ENCODE results near the gene ESPN. TPM values are rescaled to one million over a fixed set of nuclear protein-coding genes. Genes with fewer than 3 reads are reported as not detected.
A peak's percentile ranks its signal among the peaks of the same experiment; 100 is the strongest.
"Not testable (repeated sequence)": the region's sequence is repeated elsewhere in the genome, so short reads cannot be mapped to it uniquely, and the experiment has no call there.

Gene ESPN
- total RNA-seq, 1 experiment from 2014 or later: 2.2 TPM

- Mint-ChIP-seq H3K27ac (ENCODE audit: unreplicated experiment) (no peak overlapping the region), H3K4me3 (ENCODE audit: low read depth, unreplicated experiment) (no peak overlapping the region), H3K4me1 (ENCODE audit: low read depth, unreplicated experiment) (no peaks in the 10 kb centered on the region), H3K27me3 (ENCODE audit: unreplicated experiment) (peaks cover 35% of the 10 kb centered on the region), H3K36me3 (ENCODE audit: insufficient read depth, unreplicated experiment) (peaks cover 5% of the 10 kb centered on the region), H3K9me3 (ENCODE audit: low read depth, unreplicated experiment) (no peaks in the 10 kb centered on the region)
- DNase-seq: peak; percentile 52
- intact Hi-C loops (cut with micrococcal nuclease; ENCODE audit: unreplicated experiment): no loop called here
- no peak for TF ChIP-seq CTCF (IDR thresholded peaks at IDR 0.05; ENCODE audit: unreplicated experiment)
- no TSS peak for BruUV-seq (replicated peaks)
- CTCF ChIA-PET: no interaction called here
Measured at GRCh38 chr1:6427441-6428390, 3.1 kb downstream of the ESPN start.

GRCh38 chr1:6428453-6428852 is 3.9 kb downstream of the ESPN start:
- peaks cover 32% of the 10 kb centered on the region for H3K27me3 Mint-ChIP-seq (ENCODE audit: unreplicated experiment)
- DNase-seq; CTCF ChIA-PET; H3K27ac Mint-ChIP-seq (ENCODE audit: unreplicated experiment); intact Hi-C loops (cut with micrococcal nuclease; ENCODE audit: unreplicated experiment); BruUV-seq (replicated peaks); H3K4me3 Mint-ChIP-seq (ENCODE audit: low read depth, unreplicated experiment); H3K36me3 Mint-ChIP-seq (ENCODE audit: insufficient read depth, unreplicated experiment); H3K4me1 Mint-ChIP-seq (ENCODE audit: low read depth, unreplicated experiment); H3K9me3 Mint-ChIP-seq (ENCODE audit: low read depth, unreplicated experiment): not testable (repeated sequence)

- intact Hi-C loops (cut with micrococcal nuclease; ENCODE audit: unreplicated experiment); H3K9me3 Mint-ChIP-seq (ENCODE audit: low read depth, unreplicated experiment); DNase-seq; H3K4me1 Mint-ChIP-seq (ENCODE audit: low read depth, unreplicated experiment); H3K36me3 Mint-ChIP-seq (ENCODE audit: insufficient read depth, unreplicated experiment); H3K4me3 Mint-ChIP-seq (ENCODE audit: low read depth, unreplicated experiment); H3K27ac Mint-ChIP-seq (ENCODE audit: unreplicated experiment); BruUV-seq (replicated peaks): not testable (repeated sequence)
- peaks cover 33% of the 10 kb centered on the region for H3K27me3 Mint-ChIP-seq (ENCODE audit: unreplicated experiment)
- CTCF ChIA-PET: interaction anchor here (0.5 kb wide), 1 partner anchor 21 kb away, joined by 12 read pairs; no protein-coding TSS in a partner anchor
Measured at GRCh38 chr1:6429660-6430411, 5.3 kb downstream of the ESPN start.

GRCh38 chr1:6431645-6432579 is 7.3 kb downstream of the ESPN start:
- H3K4me3 Mint-ChIP-seq (ENCODE audit: low read depth, unreplicated experiment); H3K27ac Mint-ChIP-seq (ENCODE audit: unreplicated experiment); H3K9me3 Mint-ChIP-seq (ENCODE audit: low read depth, unreplicated experiment); H3K4me1 Mint-ChIP-seq (ENCODE audit: low read depth, unreplicated experiment); intact Hi-C loops (cut with micrococcal nuclease; ENCODE audit: unreplicated experiment); H3K36me3 Mint-ChIP-seq (ENCODE audit: insufficient read depth, unreplicated experiment); DNase-seq; BruUV-seq (replicated peaks): not testable (repeated sequence)
- peaks cover 38% of the 10 kb centered on the region for H3K27me3 Mint-ChIP-seq (ENCODE audit: unreplicated experiment)
- CTCF ChIA-PET: interaction anchor here (0.7 kb wide), 1 partner anchor 10 kb away, joined by 5 read pairs; no protein-coding TSS in a partner anchor

- intact Hi-C loops (cut with micrococcal nuclease; ENCODE audit: unreplicated experiment): no loop called here
- BruUV-seq (replicated peaks): no TSS peak
Measured at GRCh38 chr1:6434186-6434585, 9.6 kb downstream of the ESPN start.

More at GRCh38 chr1:6434186-6434585, 9.6 kb downstream of the ESPN start:
- no peaks in the 10 kb centered on the region for H3K4me1 Mint-ChIP-seq (ENCODE audit: low read depth, unreplicated experiment)
- H3K9me3 Mint-ChIP-seq (ENCODE audit: low read depth, unreplicated experiment): no peaks in the 10 kb centered on the region
- no peak overlapping the region for H3K4me3 Mint-ChIP-seq (ENCODE audit: low read depth, unreplicated experiment)
- H3K27me3 Mint-ChIP-seq (ENCODE audit: unreplicated experiment): peaks cover 51% of the 10 kb centered on the region
- no peak overlapping the region for H3K27ac Mint-ChIP-seq (ENCODE audit: unreplicated experiment)
- TF ChIP-seq CTCF (IDR thresholded peaks at IDR 0.05; ENCODE audit: unreplicated experiment): no peak
- no peaks in the 10 kb centered on the region for H3K36me3 Mint-ChIP-seq (ENCODE audit: insufficient read depth, unreplicated experiment)
- CTCF ChIA-PET: no interaction called here
- DNase-seq: no peak

All from Calu3 (cell line).